ENCODE results near the gene RBPMS2.

DNA sequence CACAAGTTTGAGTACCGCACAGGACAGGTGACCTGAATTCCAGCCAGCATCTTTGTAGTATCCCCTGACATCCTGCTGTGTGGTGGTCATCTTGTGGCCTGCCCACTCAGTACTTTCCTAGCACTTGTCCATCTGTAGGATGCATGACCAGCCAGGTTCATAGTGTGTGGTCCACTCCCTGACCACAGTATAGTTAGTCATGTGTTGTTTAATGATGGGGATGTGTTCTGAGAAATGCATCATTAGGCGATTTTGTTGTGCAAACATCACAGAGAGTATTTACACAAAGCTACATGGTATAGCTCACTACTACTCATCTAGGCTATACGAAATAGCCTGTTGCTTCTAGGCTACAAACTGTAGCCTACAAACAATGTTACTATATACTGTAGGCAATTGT lies 16.9 kb upstream of the RBPMS2 start:
- TF ChIP-seq, protein P1, sequence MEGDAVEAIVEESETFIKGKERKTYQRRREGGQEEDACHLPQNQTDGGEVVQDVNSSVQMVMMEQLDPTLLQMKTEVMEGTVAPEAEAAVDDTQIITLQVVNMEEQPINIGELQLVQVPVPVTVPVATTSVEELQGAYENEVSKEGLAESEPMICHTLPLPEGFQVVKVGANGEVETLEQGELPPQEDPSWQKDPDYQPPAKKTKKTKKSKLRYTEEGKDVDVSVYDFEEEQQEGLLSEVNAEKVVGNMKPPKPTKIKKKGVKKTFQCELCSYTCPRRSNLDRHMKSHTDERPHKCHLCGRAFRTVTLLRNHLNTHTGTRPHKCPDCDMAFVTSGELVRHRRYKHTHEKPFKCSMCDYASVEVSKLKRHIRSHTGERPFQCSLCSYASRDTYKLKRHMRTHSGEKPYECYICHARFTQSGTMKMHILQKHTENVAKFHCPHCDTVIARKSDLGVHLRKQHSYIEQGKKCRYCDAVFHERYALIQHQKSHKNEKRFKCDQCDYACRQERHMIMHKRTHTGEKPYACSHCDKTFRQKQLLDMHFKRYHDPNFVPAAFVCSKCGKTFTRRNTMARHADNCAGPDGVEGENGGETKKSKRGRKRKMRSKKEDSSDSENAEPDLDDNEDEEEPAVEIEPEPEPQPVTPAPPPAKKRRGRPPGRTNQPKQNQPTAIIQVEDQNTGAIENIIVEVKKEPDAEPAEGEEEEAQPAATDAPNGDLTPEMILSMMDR (IDR thresholded peaks at IDR 0.05; ENCODE audit: low read depth, low read length), result no peak
- TF ChIP-seq EZH2phosphoT487 (IDR thresholded peaks at IDR 0.05; ENCODE audit: low read depth), result no peak

Data from OCI-LY3 (cell line).